Sigmoid colon (tissue), 4 donors: ENCODE measurements around the gene MOCS1.

Experiments
- EP300 ChIP-seq, 4 donors: sonication (generic); formaldehyde crosslinking; IDR thresholded peaks; one replicate each; pipeline ENCODE4 v1.6.1; 2017; ENCODE audit warnings: antibody characterized with exemption in 4 of 4
- POLR2A ChIP-seq, 2 donors: fragments of 450-650 bp; IDR thresholded peaks; one replicate each; pipeline ENCODE4 v1.6.1; 2016; ENCODE audit warnings: antibody characterized with exemption in 2 of 2, mild to moderate bottlenecking in 2 of 2, moderate library complexity in 2 of 2
- POLR2AphosphoS5 ChIP-seq, 4 donors: sonication (generic); formaldehyde crosslinking; IDR thresholded peaks; one replicate each; pipeline ENCODE4 v1.6.1; 2017; ENCODE audit warnings: antibody characterized with exemption in 4 of 4
- TF ChIP-seq, protein P1 (sequence below), 4 experiments: fragments of 450-650 bp in 3 of 4; fragments of 200-600 bp in 1 of 4; IDR thresholded peaks; one replicate each; pipeline ENCODE4 v1.5.1; 2016 to 2019; ENCODE audit warnings: antibody characterized with exemption in 4 of 4, mild to moderate bottlenecking in 3 of 4, moderate library complexity in 2 of 4

GRCh38 chr6:39930540-39930939 is 3.7 kb downstream of the MOCS1 start:
- TF ChIP-seq, protein P1, sequence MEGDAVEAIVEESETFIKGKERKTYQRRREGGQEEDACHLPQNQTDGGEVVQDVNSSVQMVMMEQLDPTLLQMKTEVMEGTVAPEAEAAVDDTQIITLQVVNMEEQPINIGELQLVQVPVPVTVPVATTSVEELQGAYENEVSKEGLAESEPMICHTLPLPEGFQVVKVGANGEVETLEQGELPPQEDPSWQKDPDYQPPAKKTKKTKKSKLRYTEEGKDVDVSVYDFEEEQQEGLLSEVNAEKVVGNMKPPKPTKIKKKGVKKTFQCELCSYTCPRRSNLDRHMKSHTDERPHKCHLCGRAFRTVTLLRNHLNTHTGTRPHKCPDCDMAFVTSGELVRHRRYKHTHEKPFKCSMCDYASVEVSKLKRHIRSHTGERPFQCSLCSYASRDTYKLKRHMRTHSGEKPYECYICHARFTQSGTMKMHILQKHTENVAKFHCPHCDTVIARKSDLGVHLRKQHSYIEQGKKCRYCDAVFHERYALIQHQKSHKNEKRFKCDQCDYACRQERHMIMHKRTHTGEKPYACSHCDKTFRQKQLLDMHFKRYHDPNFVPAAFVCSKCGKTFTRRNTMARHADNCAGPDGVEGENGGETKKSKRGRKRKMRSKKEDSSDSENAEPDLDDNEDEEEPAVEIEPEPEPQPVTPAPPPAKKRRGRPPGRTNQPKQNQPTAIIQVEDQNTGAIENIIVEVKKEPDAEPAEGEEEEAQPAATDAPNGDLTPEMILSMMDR (IDR thresholded peaks at IDR 0.05) = no peak
- TF ChIP-seq POLR2A (IDR thresholded peaks at IDR 0.05) = no peak
- TF ChIP-seq POLR2AphosphoS5 (IDR thresholded peaks at IDR 0.05) = no peak
- no peak for TF ChIP-seq EP300 (IDR thresholded peaks at IDR 0.05)
